ENCODE data around the gene KCNK3.

DNA sequence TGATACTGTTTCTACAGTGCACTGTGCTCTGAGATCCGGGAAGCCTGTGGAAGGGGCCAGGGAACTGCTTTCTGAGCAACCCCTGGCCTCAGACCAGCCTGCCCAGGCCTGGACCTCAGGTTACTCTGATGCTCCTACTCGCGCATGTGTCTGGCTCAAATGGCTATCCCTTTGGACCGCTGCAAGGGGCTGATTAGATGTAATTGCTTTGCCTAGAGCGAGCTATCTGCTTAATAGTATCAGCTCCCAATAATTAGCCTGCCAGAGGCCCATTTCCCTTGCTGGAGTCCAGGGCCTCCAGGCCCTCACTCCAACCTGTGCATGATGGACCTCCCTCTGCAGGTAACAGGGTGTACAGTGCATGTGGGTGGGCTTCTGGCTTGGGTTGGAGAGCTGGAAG is 7.2 kb upstream of the KCNK3 start:
- no peak for TF ChIP-seq EZH2 (IDR thresholded peaks at IDR 0.05; ENCODE audit: insufficient read depth, poor library complexity, severe bottlenecking)
- TF ChIP-seq EZH2phosphoT487 (IDR thresholded peaks at IDR 0.05; ENCODE audit: insufficient read depth, low read depth): no peak
